Endothelial cell of umbilical vein (primary cell): ENCODE data around the gene HMHB1. TPM values are rescaled to one million over a fixed set of nuclear protein-coding genes. Genes with fewer than 3 reads are reported as not detected.

Experiments used
- BruUV-seq: library from RNA; stranded (reverse); fragments of 400-500 nt; replicated peaks from 2 replicates; lab custom pipeline; 2021; lab: Mats Ljungman, UMichigan
- CTCF ChIA-PET: fragments of 300-600, 350-600 bp; sonication (Branson Sonifier 250); formaldehyde crosslinking; loops from one replicate; lab custom pipeline; 2021; ENCODE audit warnings: antibody characterized with exemption, inconsistent platforms; lab: Charles Lee
- POLR2A ChIA-PET: fragments of 300-600, 350-600 bp; sonication (Branson Sonifier 250); formaldehyde crosslinking; loops from one replicate; lab custom pipeline; 2021; ENCODE audit warnings: antibody characterized with exemption, inconsistent platforms; lab: Charles Lee
- DNase-seq: peaks from one replicate; pipeline ENCODE4 v3.0.0-alpha.2; 2011; ENCODE audit warnings: low read depth, low spot score
- FAIRE-seq: peaks from 2 replicates; lab custom pipeline; 2011; peaks lifted over from hg19 to GRCh38; lab: Jason Lieb, UNC
- H2AFZ ChIP-seq: 2 replicates; pipeline ENCODE4 v1.6.0; 2012; ENCODE audit warnings: low read depth, low read length, control low read depth, inconsistent platforms
- H3K27ac ChIP-seq: 2 replicates; pipeline ENCODE4 v1.5.1; 2011; ENCODE audit warnings: low read depth, mild to moderate bottlenecking, control low read depth, low read length, moderate library complexity; ENCODE audit not compliant: insufficient read depth
- H3K27me3 ChIP-seq, 2 experiments: 2 replicates each; pipeline versions ENCODE4 v1.6.0 to v1.6.1; 2011; ENCODE audit warnings: low read length in 2 of 2, mixed read lengths in 1 of 2; ENCODE audit not compliant: control insufficient read depth in 2 of 2, insufficient read depth in 2 of 2
- H3K36me3 ChIP-seq, 2 experiments: 2 replicates in 1 of 2; 3 replicates in 1 of 2; pipeline ENCODE4 v1.5.1; 2011; ENCODE audit warnings: low read length in 2 of 2, mild to moderate bottlenecking in 1 of 2, moderate library complexity in 1 of 2; ENCODE audit not compliant: control insufficient read depth in 2 of 2, insufficient read depth in 2 of 2; ENCODE audit errors: extremely low read depth in 1 of 2
- H3K4me1 ChIP-seq: 3 replicates; pipeline ENCODE4 v1.5.1; 2011; ENCODE audit warnings: mild to moderate bottlenecking, low read length; ENCODE audit not compliant: control insufficient read depth, insufficient read depth; ENCODE audit errors: extremely low read depth
- H3K4me2 ChIP-seq: 2 replicates; pipeline ENCODE4 v1.6.1; 2011; ENCODE audit warnings: low read length, control low read depth, mixed read lengths; ENCODE audit not compliant: insufficient read depth
- H3K4me3 ChIP-seq, 3 experiments: fragments of 200-600 bp in 1 of 3; sonication (generic), shearing (Covaris generic) in 1 of 3; replicated peaks in 1 of 3; 2 replicates each; pipeline ENCODE4 v1.5.1; 2011 to 2016; ENCODE audit warnings: control low read depth in 3 of 3, low read length in 3 of 3, mild to moderate bottlenecking in 2 of 3, inconsistent platforms in 1 of 3, low read depth in 1 of 3, moderate library complexity in 1 of 3; ENCODE audit not compliant: insufficient read depth in 1 of 3
- H3K79me2 ChIP-seq: 2 replicates; pipeline ENCODE4 v1.6.0; 2012; ENCODE audit warnings: low read length, inconsistent platforms; ENCODE audit not compliant: control insufficient read depth, insufficient read depth
- H3K9ac ChIP-seq: replicated peaks from 2 replicates; pipeline ENCODE3; 2011; ENCODE audit warnings: low read length, control low read depth; ENCODE audit not compliant: insufficient read depth; ENCODE audit errors: extremely low read depth
- H3K9me1 ChIP-seq: replicated peaks from 3 replicates; pipeline ENCODE4 v1.6.0; 2011; ENCODE audit warnings: mild to moderate bottlenecking, low read length; ENCODE audit not compliant: control insufficient read depth, insufficient read depth; ENCODE audit errors: extremely low read depth
- H3K9me3 ChIP-seq: replicated peaks from 2 replicates; pipeline ENCODE4 v1.5.1; 2012; ENCODE audit warnings: low read length, inconsistent platforms; ENCODE audit not compliant: control insufficient read depth, insufficient read depth
- H4K20me1 ChIP-seq: replicated peaks from 2 replicates; pipeline ENCODE3; 2011; ENCODE audit warnings: mild to moderate bottlenecking, low read length; ENCODE audit not compliant: control insufficient read depth, insufficient read depth; ENCODE audit errors: extremely low read depth
- CTCF ChIP-seq, 2 donors: IDR thresholded peaks; 1 replicate in 1 of 2; 2 replicates in 1 of 2; pipeline ENCODE4 v1.5.1; 2011; ENCODE audit warnings: low read length in 2 of 2, mild to moderate bottlenecking in 2 of 2, moderate library complexity in 2 of 2, control low read depth in 1 of 2, inconsistent platforms in 1 of 2, low read depth in 1 of 2; ENCODE audit not compliant: insufficient read depth in 1 of 2; ENCODE audit errors: extremely low read depth in 1 of 2
- EZH2 ChIP-seq: IDR thresholded peaks from 2 replicates; pipeline ENCODE4 v1.6.1; 2012; ENCODE audit warnings: borderline replicate concordance, low read depth, mild to moderate bottlenecking, moderate library complexity, low read length, inconsistent platforms; ENCODE audit not compliant: severe bottlenecking
- dilution Hi-C: fragments of 300-500 bp; cut with MboI; formaldehyde crosslinking; loops from one replicate; pipeline ENCODE4 v1.15.0; 2019; ENCODE audit warnings: low sequenced_read_pairs; ENCODE audit not compliant: extremely low pct_ligation_motif_present
- intact Hi-C: fragments of 100-400 bp; cut with micrococcal nuclease; formaldehyde crosslinking; loops from one replicate; pipeline ENCODE4 v1.10.0; 2022
- polyA plus RNA-seq, 4 experiments: library from polyadenylated mRNA; depleted of rRNA in 3 of 4; stranded (reverse) in 3 of 4; unstranded in 1 of 4; fragments of >200 nt; gene quantifications; 2 replicates each; pipeline versions ENCODE4 v1.2.1 to v1.2.3, GENCODE V29; 2011 to 2012; ENCODE audit warnings: missing spikeins in 1 of 4
- total RNA-seq: library from RNA; stranded (reverse); gene quantifications from 2 replicates; pipeline ENCODE4 v1.2.3, GENCODE V29; 2021

HMHB1 gene
- total and polyA plus RNA-seq, 2 donors (not counting 3 experiments of a cell fraction or from before 2014, with no cell fraction given), result not detected

GRCh38 chr5:143769026-143769786, 42.8 kb upstream of the HMHB1 start:
- BruUV-seq, result no TSS peak
- dilution Hi-C loops, result no loop called here
- POLR2A ChIA-PET, result no interaction called here

More at GRCh38 chr5:143769026-143769786, 42.8 kb upstream of the HMHB1 start:
- H3K9ac ChIP-seq, result no peak overlapping the region
- H3K4me3 ChIP-seq, result no peak overlapping the region
- H3K4me1 ChIP-seq, result no peaks in the 10 kb centered on the region
- H3K4me2 ChIP-seq, result no peak overlapping the region
- DNase-seq, result no peak
- H4K20me1 ChIP-seq, result no peaks in the 10 kb centered on the region
- no peaks in the 10 kb centered on the region for H3K79me2 ChIP-seq
- H3K36me3 ChIP-seq, result no peaks in the 10 kb centered on the region
- peaks cover 0 to 3% of the 10 kb centered on the region in 2 experiments for H3K27me3 ChIP-seq
- H2AFZ ChIP-seq, result no peak overlapping the region
- TF ChIP-seq EZH2 (no peak), CTCF (IDR thresholded peaks at IDR 0.05; ENCODE audit: extremely low read depth in 1 of 2, insufficient read depth in 1 of 2, low read depth in 1 of 2, low read length in 2 of 2) (no peak)
- FAIRE-seq, result no peak
- no peaks in the 10 kb centered on the region for H3K9me1 ChIP-seq
- CTCF ChIA-PET, result interaction anchor here (1.5 kb wide), 1 partner anchor 11 kb away, joined by 4 read pairs; no protein-coding TSS in a partner anchor
- intact Hi-C loops, result no loop called here
- H3K27ac ChIP-seq, result no peak overlapping the region
- H3K9me3 ChIP-seq, result no peaks in the 10 kb centered on the region
